ENCODE results near the gene CBX4. TPM values are rescaled to one million over a fixed set of nuclear protein-coding genes. Genes with fewer than 3 reads are reported as not detected.

Gene CBX4
- total and polyA plus RNA-seq, 2 of the 13 experiments (the other 11 are each of a cell fraction or from before 2014, with no cell fraction given) = 25.8 to 50.8 TPM

DNA sequence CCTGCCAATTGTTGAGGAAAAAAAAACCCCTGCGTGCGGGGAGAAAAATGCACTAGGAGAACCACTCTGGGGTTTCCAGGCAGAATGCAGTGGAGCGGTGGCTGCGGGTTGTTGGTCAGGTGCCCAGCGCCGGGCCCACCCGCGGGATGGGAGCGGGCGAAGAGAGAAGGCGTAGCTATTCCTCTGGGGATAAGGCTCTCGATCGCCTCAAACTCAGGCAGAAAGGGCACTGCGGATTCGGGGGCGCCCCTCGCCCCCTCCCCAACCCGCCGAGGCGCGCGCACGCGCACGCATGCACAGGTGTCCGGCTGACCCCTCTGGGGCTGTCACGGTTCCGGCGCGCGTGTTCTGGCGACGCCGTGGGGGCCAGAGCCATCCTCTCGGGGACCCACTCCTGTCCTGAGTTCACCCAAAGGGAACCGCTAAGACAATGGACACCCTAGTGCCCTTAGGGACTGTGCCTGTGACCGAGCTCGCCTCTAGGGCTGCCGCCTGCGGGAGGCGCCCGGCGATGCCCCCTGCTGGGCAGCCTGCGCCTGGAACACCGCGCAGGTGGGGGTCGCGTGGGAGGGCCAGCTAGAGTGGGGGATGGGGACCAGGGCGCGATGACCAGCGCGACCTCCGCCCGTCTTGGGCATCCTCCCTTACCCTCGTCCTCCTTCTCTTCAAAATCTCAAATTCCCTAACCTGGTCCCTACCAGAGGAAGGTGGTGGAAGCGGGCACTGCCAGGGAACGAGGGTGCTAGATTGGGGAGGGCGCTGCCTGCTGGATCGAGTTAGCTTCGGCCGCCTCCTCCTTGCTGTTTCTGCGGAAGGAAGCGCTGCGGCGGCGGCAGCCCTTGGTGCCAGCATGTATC is 28.0 kb downstream of the CBX4 start (continued):
- TF ChIP-seq, protein P1, sequence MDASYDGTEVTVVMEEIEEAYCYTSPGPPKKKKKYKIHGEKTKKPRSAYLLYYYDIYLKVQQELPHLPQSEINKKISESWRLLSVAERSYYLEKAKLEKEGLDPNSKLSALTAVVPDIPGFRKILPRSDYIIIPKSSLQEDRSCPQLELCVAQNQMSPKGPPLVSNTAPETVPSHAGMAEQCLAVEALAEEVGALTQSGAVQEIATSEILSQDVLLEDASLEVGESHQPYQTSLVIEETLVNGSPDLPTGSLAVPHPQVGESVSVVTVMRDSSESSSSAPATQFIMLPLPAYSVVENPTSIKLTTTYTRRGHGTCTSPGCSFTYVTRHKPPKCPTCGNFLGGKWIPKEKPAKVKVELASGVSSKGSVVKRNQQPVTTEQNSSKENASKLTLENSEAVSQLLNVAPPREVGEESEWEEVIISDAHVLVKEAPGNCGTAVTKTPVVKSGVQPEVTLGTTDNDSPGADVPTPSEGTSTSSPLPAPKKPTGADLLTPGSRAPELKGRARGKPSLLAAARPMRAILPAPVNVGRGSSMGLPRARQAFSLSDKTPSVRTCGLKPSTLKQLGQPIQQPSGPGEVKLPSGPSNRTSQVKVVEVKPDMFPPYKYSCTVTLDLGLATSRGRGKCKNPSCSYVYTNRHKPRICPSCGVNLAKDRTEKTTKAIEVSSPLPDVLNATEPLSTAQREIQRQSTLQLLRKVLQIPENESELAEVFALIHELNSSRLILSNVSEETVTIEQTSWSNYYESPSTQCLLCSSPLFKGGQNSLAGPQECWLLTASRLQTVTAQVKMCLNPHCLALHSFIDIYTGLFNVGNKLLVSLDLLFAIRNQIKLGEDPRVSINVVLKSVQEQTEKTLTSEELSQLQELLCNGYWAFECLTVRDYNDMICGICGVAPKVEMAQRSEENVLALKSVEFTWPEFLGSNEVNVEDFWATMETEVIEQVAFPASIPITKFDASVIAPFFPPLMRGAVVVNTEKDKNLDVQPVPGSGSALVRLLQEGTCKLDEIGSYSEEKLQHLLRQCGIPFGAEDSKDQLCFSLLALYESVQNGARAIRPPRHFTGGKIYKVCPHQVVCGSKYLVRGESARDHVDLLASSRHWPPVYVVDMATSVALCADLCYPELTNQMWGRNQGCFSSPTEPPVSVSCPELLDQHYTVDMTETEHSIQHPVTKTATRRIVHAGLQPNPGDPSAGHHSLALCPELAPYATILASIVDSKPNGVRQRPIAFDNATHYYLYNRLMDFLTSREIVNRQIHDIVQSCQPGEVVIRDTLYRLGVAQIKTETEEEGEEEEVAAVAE (CRISPR knock-in tag; IDR thresholded peaks at IDR 0.05; ENCODE audit: borderline replicate concordance) = 0 out of 2 replicates have a peak, but pooled peaks have one; percentile 57
- 0 out of 2 replicates have a peak, but pooled peaks have one; percentile 21 for TF ChIP-seq ZNF782 (CRISPR knock-in tag; IDR thresholded peaks at IDR 0.05; ENCODE audit: borderline replicate concordance)
- peak; percentile 82; the same call in 1 of the 2 replicates for TF ChIP-seq SP4 (CRISPR knock-in tag; IDR thresholded peaks at IDR 0.05)
- TF ChIP-seq ZNF556 (CRISPR knock-in tag; IDR thresholded peaks at IDR 0.05; ENCODE audit: borderline replicate concordance) = peak; percentile 52; the same call in 1 of the 2 replicates
- peak; percentile 70 for TF ChIP-seq PHF5A (CRISPR knock-in tag; IDR thresholded peaks at IDR 0.05; ENCODE audit: low read depth, unreplicated experiment)
- peak; percentile 24 for TF ChIP-seq CBX1 (IDR thresholded peaks at IDR 0.05; ENCODE audit: low read depth)
- peak; percentile 77; the same call in 1 of the 2 replicates for TF ChIP-seq ZNF431 (CRISPR knock-in tag; IDR thresholded peaks at IDR 0.05; ENCODE audit: borderline replicate concordance, low read depth)
- TF ChIP-seq NKX3-1 (CRISPR knock-in tag; IDR thresholded peaks at IDR 0.05) = peak; percentile 62; the same call in 1 of the 2 replicates
- TF ChIP-seq, protein P2, sequence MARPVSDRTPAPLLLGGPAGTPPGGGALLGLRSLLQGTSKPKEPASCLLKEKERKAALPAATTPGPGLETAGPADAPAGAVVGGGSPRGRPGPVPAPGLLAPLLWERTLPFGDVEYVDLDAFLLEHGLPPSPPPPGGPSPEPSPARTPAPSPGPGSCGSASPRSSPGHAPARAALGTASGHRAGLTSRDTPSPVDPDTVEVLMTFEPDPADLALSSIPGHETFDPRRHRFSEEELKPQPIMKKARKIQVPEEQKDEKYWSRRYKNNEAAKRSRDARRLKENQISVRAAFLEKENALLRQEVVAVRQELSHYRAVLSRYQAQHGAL (CRISPR knock-in tag; IDR thresholded peaks at IDR 0.05; ENCODE audit: not compliant biosample characterization) = no peak
- TF ChIP-seq, protein P3, sequence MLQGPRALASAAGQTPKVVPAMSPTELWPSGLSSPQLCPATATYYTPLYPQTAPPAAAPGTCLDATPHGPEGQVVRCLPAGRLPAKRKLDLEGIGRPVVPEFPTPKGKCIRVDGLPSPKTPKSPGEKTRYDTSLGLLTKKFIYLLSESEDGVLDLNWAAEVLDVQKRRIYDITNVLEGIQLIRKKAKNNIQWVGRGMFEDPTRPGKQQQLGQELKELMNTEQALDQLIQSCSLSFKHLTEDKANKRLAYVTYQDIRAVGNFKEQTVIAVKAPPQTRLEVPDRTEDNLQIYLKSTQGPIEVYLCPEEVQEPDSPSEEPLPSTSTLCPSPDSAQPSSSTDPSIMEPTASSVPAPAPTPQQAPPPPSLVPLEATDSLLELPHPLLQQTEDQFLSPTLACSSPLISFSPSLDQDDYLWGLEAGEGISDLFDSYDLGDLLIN (CRISPR knock-in tag; IDR thresholded peaks at IDR 0.05; ENCODE audit: borderline replicate concordance) = 0 out of 2 replicates have a peak, but pooled peaks have one; percentile 35
- no peak for TF ChIP-seq CHD4 (IDR thresholded peaks at IDR 0.05; ENCODE audit: borderline replicate concordance, low read length)
- TF ChIP-seq AGO1 (IDR thresholded peaks at IDR 0.05; ENCODE audit: low read depth, low read length, poor library complexity, severe bottlenecking) = peak; percentile 39
- TF ChIP-seq PRPF4 (IDR thresholded peaks at IDR 0.05; ENCODE audit: low read depth, low read length, poor library complexity, severe bottlenecking) = peak; percentile 89
- TF ChIP-seq RARG (CRISPR knock-in tag; IDR thresholded peaks at IDR 0.05; ENCODE audit: low read depth) = no peak
- TF ChIP-seq MTF1 (CRISPR knock-in tag; IDR thresholded peaks at IDR 0.05) = no peak
- TF ChIP-seq, protein P4, sequence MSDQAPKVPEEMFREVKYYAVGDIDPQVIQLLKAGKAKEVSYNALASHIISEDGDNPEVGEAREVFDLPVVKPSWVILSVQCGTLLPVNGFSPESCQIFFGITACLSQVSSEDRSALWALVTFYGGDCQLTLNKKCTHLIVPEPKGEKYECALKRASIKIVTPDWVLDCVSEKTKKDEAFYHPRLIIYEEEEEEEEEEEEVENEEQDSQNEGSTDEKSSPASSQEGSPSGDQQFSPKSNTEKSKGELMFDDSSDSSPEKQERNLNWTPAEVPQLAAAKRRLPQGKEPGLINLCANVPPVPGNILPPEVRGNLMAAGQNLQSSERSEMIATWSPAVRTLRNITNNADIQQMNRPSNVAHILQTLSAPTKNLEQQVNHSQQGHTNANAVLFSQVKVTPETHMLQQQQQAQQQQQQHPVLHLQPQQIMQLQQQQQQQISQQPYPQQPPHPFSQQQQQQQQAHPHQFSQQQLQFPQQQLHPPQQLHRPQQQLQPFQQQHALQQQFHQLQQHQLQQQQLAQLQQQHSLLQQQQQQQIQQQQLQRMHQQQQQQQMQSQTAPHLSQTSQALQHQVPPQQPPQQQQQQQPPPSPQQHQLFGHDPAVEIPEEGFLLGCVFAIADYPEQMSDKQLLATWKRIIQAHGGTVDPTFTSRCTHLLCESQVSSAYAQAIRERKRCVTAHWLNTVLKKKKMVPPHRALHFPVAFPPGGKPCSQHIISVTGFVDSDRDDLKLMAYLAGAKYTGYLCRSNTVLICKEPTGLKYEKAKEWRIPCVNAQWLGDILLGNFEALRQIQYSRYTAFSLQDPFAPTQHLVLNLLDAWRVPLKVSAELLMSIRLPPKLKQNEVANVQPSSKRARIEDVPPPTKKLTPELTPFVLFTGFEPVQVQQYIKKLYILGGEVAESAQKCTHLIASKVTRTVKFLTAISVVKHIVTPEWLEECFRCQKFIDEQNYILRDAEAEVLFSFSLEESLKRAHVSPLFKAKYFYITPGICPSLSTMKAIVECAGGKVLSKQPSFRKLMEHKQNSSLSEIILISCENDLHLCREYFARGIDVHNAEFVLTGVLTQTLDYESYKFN (CRISPR knock-in tag; conservative IDR thresholded peaks at IDR 0.05) = peak; percentile 63
- TF ChIP-seq ONECUT2 (CRISPR knock-in tag; IDR thresholded peaks at IDR 0.05) = no peak
- TF ChIP-seq PAF1 (CRISPR knock-in tag; IDR thresholded peaks at IDR 0.05) = no peak
